ENCODE measurements around the gene PRELID3B. TPM values are rescaled to one million over a fixed set of nuclear protein-coding genes. Genes with fewer than 3 reads are reported as not detected.

Gene PRELID3B
- total and polyA plus RNA-seq, 10 of the 15 experiments (the other 5 are each of a cell fraction or from before 2014, with no cell fraction given), result 72.5 to 151 (median 124) TPM

DNA sequence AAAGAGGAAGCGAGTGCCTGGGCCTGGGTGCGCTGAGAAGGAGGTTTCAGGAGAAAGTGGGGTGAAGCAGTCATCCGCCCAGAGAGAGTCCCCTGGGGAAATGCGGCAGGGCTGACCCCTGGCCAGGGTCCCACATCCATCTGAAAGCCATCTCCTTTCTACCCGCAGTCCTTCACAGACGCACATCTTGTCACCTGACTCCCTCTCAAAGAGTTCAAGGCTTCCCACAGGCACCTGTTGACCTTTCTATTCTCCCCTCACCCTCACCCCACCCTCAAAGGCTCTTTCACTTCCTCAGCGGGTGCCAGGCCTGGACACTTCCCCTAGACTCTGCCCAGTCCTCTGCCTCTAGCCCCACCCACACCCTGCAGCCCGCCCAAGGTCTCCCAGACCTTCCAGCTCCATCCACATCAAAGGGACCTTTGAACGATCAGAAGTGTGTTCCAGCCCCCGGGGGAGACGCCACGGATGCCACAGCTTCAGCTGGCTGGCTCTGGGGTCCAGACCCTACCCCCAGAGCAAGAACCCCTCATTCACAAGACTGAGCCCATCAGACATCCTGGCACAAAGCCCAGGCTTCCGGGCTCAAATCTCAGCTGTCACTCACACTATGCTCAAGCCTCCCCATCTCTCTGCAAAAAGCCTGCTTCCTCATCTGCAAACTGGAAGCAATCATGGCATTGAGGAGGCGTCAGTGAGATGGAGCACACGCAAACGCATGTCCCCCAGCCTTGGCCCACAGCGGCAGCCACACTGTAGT lies 37.6 kb downstream of the PRELID3B start (continued):
- TF ChIP-seq TAF1 (IDR thresholded peaks at IDR 0.05; ENCODE audit: borderline replicate concordance, low read depth, low read length), result peak; percentile 76
- TF ChIP-seq ATF7 (IDR thresholded peaks at IDR 0.05; ENCODE audit: low read depth), result peak; percentile 70
- TF ChIP-seq, protein P1, sequence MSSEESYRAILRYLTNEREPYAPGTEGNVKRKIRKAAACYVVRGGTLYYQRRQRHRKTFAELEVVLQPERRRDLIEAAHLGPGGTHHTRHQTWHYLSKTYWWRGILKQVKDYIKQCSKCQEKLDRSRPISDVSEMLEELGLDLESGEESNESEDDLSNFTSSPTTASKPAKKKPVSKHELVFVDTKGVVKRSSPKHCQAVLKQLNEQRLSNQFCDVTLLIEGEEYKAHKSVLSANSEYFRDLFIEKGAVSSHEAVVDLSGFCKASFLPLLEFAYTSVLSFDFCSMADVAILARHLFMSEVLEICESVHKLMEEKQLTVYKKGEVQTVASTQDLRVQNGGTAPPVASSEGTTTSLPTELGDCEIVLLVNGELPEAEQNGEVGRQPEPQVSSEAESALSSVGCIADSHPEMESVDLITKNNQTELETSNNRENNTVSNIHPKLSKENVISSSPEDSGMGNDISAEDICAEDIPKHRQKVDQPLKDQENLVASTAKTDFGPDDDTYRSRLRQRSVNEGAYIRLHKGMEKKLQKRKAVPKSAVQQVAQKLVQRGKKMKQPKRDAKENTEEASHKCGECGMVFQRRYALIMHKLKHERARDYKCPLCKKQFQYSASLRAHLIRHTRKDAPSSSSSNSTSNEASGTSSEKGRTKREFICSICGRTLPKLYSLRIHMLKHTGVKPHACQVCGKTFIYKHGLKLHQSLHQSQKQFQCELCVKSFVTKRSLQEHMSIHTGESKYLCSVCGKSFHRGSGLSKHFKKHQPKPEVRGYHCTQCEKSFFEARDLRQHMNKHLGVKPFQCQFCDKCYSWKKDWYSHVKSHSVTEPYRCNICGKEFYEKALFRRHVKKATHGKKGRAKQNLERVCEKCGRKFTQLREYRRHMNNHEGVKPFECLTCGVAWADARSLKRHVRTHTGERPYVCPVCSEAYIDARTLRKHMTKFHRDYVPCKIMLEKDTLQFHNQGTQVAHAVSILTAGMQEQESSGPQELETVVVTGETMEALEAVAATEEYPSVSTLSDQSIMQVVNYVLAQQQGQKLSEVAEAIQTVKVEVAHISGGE (CRISPR knock-in tag; IDR thresholded peaks at IDR 0.05), result no peak
- peak; percentile 90 for TF ChIP-seq TCF12 (IDR thresholded peaks at IDR 0.05; ENCODE audit: low read depth, low read length)
- TF ChIP-seq DPF2 (IDR thresholded peaks at IDR 0.05), result peak; percentile 98
- no peak for TF ChIP-seq SRF (IDR thresholded peaks at IDR 0.05; ENCODE audit: low read depth in 2 of 2, low read length in 2 of 2)
- peak; percentile 87 for TF ChIP-seq BCL11A (IDR thresholded peaks at IDR 0.05; ENCODE audit: low read depth, low read length)
- TF ChIP-seq BRCA1 (IDR thresholded peaks at IDR 0.05; ENCODE audit: low read depth, low read length), result no peak
- no peak for TF ChIP-seq WRNIP1 (IDR thresholded peaks at IDR 0.05; ENCODE audit: borderline replicate concordance, low read depth, low read length)
- TF ChIP-seq NFIC (IDR thresholded peaks at IDR 0.05; ENCODE audit: low read depth, low read length), result peak; percentile 79
- TF ChIP-seq HDGF (IDR thresholded peaks at IDR 0.05), result peak; percentile 9; the same call in 1 of the 2 replicates
- TF ChIP-seq PAX8 (IDR thresholded peaks at IDR 0.05), result no peak
- TF ChIP-seq, protein P2, sequence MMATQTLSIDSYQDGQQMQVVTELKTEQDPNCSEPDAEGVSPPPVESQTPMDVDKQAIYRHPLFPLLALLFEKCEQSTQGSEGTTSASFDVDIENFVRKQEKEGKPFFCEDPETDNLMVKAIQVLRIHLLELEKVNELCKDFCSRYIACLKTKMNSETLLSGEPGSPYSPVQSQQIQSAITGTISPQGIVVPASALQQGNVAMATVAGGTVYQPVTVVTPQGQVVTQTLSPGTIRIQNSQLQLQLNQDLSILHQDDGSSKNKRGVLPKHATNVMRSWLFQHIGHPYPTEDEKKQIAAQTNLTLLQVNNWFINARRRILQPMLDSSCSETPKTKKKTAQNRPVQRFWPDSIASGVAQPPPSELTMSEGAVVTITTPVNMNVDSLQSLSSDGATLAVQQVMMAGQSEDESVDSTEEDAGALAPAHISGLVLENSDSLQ (IDR thresholded peaks at IDR 0.05), result peak; percentile 98
- TF ChIP-seq POLR2AphosphoS5 (IDR thresholded peaks at IDR 0.05; ENCODE audit: low read length), result peak; percentile 70
- no peak for TF ChIP-seq STAT1 (conservative IDR thresholded peaks at IDR 0.05)
- TF ChIP-seq, protein P3, sequence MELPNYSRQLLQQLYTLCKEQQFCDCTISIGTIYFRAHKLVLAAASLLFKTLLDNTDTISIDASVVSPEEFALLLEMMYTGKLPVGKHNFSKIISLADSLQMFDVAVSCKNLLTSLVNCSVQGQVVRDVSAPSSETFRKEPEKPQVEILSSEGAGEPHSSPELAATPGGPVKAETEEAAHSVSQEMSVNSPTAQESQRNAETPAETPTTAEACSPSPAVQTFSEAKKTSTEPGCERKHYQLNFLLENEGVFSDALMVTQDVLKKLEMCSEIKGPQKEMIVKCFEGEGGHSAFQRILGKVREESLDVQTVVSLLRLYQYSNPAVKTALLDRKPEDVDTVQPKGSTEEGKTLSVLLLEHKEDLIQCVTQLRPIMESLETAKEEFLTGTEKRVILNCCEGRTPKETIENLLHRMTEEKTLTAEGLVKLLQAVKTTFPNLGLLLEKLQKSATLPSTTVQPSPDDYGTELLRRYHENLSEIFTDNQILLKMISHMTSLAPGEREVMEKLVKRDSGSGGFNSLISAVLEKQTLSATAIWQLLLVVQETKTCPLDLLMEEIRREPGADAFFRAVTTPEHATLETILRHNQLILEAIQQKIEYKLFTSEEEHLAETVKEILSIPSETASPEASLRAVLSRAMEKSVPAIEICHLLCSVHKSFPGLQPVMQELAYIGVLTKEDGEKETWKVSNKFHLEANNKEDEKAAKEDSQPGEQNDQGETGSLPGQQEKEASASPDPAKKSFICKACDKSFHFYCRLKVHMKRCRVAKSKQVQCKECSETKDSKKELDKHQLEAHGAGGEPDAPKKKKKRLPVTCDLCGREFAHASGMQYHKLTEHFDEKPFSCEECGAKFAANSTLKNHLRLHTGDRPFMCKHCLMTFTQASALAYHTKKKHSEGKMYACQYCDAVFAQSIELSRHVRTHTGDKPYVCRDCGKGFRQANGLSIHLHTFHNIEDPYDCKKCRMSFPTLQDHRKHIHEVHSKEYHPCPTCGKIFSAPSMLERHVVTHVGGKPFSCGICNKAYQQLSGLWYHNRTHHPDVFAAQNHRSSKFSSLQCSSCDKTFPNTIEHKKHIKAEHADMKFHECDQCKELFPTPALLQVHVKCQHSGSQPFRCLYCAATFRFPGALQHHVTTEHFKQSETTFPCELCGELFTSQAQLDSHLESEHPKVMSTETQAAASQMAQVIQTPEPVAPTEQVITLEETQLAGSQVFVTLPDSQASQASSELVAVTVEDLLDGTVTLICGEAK (IDR thresholded peaks at IDR 0.05; ENCODE audit: borderline replicate concordance), result no peak
- TF ChIP-seq, protein P4, sequence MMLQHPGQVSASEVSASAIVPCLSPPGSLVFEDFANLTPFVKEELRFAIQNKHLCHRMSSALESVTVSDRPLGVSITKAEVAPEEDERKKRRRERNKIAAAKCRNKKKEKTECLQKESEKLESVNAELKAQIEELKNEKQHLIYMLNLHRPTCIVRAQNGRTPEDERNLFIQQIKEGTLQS (IDR thresholded peaks at IDR 0.05; ENCODE audit: borderline replicate concordance, extremely low read depth, low read depth, low read length), result no peak
- TF ChIP-seq SUZ12 (IDR thresholded peaks at IDR 0.05; ENCODE audit: unreplicated experiment), result no peak
- peak; percentile 40 for TF ChIP-seq CBFB (IDR thresholded peaks at IDR 0.05; ENCODE audit: low read depth)
- no peak for TF ChIP-seq GABPA (IDR thresholded peaks at IDR 0.05; ENCODE audit: low read depth)
